ENCODE measurements around the gene SUN3.

- TF ChIP-seq CTCF (IDR thresholded peaks at IDR 0.05) (no peak), POLR2AphosphoS5 (IDR thresholded peaks at IDR 0.05; ENCODE audit: insufficient read depth in 1 of 2, low read depth in 1 of 2) (no peak), POLR2A (IDR thresholded peaks at IDR 0.05) (no peak)
These were observed 35.1 kb upstream of the SUN3 start for GRCh38 chr7:48063985-48064384.

Data from vagina (tissue), 2 donors.